C1 segment of cervical spinal cord (tissue), 14 donors: Measurements from ENCODE around the gene PLXNA3.
"Not testable (repeated sequence)": the region's sequence is repeated elsewhere in the genome, so short reads cannot be mapped to it uniquely, and the experiment has no call there.

Experiments used
- DNase-seq, 14 donors: peaks; one replicate each; lab custom pipeline; 2025; lab: John Stamatoyannopoulos, UW

The PLXNA3 gene

DNA sequence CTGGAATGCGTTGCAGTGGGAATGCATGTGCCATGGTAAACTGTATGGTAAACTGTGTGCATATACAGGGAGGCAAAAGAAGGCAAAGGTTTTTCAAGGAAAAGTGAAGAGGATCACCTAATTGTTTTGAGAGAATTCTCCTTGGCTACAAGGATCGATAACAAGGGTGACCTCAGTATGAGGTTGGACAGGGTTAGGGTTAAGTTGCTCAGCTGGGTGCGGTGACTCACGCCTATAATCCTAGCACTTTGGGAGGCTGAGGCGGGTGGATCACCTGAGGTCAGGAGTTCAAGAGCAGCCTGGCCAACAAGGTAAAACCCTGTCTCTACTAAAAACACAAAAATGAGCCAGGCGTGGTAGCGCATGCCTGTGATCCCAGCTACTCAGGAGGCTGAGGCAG is 43.3 kb downstream of the PLXNA3 start:
- DNase-seq: not testable (repeated sequence)

GRCh38 chrX:154502098-154502497 is 44.0 kb downstream of the PLXNA3 start:
- DNase-seq: no peak

DNA sequence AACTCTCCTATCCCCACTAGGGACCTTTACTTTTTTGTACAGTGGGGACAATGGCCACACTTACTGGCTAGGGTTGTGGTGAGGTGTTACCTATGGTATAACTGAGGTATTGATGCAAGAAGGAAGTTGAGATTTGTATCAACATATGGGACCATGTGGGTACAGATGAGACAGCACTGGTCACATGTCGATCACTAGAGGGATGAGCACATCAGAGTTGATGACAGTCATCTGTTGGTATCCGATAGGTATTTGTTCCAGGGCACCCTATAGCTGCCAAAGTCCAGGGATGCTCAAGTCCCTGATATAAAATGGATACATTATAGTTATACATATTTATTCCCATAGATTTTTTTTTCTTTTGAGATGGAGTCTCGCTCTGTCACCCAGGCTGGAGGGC is 44.9 kb downstream of the PLXNA3 start:
- DNase-seq: no peak

DNA sequence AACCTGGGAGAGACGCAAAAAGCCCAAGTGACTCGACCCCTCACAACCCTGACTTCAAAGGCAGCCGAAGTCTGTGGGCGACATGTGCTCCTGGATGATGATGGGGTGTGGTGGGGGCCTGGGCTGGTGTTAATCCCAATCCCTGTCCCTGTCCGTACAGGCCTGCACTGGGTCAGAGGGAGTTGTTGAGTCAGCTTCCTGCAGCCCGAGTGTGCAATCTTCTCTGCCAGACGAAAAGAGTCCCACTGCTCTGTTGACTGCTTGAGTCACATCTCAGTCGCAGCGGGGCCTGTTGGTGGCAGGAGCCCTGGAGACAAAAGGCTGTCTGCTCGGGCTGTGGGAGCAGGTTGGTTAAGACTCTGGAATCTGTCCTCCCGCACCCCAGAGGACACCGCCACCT is 47.7 kb downstream of the PLXNA3 start:
- no peak for DNase-seq

DNA sequence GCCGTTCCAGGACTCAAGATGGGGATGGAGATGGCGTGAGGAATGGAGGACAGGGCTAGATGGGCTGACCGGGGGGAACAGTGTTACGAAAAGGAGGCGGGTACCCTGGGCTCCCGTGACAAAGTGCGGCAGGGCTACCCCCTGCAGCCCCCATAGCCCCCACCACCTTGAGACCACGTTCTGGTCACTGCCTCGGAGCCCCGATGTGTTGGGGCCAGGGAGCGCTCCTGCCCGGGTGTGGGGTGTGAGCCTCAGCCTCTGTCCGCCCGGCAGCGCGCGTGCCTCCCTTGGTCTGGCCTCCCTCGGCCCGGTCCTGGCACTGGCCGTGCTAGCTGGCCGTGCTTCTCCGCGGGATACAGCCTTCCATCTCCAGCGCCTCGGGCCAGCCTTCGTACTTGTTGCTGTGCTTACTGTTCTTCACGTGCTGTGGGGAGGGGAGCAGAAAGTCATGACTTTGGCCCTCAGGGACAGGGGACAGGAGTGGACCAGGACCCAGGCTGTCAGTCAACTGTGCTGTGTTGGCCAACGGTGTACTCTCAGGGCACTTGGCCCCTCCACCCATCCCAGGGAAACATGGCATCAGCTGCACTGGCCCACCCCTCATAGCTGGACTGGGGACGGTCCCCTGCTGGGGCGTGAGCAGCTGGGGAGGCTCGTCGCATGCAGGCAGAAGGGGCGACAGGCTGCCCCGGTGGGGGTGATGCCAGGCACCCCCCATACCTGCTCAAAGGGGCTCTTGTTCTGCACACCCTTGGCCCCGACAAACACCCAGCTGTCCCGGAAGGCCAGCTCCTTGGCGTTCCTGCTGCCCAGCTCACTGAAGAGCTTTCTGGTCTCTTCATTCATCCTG is 48.6 kb downstream of the PLXNA3 start:
- DNase-seq: no peak

- no peak for DNase-seq
Measured at GRCh38 chrX:154507673-154508383, 49.7 kb downstream of the PLXNA3 start.

GRCh38 chrX:154508384-154508745 is 50.3 kb downstream of the PLXNA3 start:
- no peak for DNase-seq

GRCh38 chrX:154509455-154509854 is 51.4 kb downstream of the PLXNA3 start:
- no peak for DNase-seq

- DNase-seq: no peak
Measured at GRCh38 chrX:154511761-154512160, 53.7 kb downstream of the PLXNA3 start.

DNA sequence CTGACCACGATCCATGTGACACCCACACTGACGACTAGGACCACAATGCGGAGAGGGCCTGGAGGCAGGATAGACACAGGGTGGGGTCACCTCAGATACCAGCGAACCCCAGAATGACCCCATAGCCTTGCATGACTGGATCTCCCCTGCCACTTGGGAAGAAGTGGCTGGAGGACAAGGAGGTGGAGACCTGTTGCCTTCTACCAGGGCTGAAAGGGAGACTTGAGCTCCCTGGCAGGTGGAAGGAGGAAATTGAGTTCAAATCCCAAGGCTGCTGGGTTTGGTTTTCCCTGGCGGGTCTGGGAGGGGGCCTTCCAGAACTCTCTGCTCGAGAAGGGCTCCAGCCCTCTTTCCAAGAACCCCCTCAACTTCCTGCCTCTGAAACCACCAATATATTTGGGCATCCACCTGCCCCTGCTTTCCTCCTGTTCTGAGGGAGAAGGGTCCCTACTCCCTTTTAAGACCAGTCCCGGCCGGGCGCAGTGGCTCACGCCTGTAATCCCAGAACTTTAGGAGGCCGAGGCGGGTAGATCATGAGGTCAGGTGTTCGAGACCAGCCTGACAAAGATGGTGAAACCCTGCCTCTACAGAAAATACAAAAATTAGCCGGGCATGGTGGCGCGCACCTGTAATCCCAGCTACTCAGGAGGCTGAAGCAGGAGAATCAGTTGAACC is 54.9 kb downstream of the PLXNA3 start:
- no peak for DNase-seq

DNA sequence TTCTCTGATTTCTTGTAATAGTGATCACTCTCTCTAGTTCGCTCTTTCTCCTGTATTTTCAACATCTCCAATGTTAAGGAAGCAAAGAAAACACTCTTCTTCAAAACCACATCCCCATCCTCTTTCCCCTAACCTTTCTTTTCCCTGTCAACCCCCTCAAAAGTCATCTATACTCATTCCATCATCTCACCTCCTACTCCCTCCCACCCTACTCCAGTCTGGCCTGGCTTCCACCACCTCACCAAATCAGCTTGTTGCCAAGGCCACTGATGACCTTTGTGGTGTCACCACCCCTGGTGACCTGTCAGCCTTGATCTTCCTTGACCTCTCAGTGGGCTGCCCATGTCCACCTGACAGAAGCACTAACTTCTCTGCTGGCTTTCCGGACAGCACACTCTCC is 55.6 kb downstream of the PLXNA3 start:
- DNase-seq: no peak

DNA sequence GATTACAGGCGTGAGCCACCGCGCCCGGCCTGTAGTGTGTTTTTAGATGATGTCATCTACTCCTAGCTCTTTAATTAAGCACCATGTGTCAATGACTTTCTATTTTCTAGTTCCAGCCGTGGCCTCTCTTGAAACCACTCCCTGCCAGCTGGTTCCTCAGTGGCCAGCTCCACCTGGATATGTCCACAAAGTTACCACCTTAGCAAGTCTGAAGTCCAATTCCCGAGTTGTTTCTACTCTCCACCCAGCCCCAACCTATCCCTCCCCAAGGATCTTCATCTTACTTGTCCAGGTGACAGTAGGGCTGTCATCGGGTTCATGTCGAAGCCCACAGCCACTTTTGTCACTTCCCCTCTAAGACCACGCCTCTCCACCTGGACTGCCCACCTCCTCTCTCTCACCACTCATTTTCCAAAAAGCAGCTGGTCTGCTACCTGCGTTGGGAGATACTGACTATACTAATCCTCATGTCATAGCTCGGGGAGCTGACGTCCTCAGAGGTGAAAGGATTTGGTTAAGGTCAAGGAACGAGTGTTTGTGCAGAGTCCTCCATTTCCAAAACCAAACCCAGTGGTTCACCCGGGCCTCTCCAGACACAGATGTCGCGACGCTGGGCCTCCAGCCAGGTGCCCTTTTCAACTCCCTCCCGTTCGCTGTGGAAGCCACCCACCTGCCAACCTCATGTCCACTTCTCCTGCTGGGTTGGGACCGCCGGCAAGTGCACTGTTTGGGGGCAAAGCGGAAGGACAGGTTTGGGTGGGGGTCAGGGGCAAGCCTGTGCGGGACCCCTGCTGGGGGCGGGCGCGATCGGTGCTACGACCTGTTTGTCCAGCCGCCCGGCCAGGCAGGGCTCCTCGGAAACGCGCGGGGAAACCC is 57.2 kb downstream of the PLXNA3 start:
- no peak for DNase-seq

GRCh38 chrX:154515966-154516655 is 58.0 kb downstream of the PLXNA3 start, which contains the start of gene FAM3A:
Gene FAM3A, minus strand, starts transcription at chrX:154516232. Its CDS starts 460 bp downstream, at chrX:154515772.
- DNase-seq: peak; percentile 31 to 92 (median 83)

- DNase-seq: peak in 5 of 14 donors; percentile 23 to 47 (median 39)
Measured at GRCh38 chrX:154516656-154517100, 58.6 kb downstream of the PLXNA3 start.

- DNase-seq: peak in 6 of 14 donors; percentile 22 to 55 (median 28)
Measured at GRCh38 chrX:154517101-154517781, 59.2 kb downstream of the PLXNA3 start.

DNA sequence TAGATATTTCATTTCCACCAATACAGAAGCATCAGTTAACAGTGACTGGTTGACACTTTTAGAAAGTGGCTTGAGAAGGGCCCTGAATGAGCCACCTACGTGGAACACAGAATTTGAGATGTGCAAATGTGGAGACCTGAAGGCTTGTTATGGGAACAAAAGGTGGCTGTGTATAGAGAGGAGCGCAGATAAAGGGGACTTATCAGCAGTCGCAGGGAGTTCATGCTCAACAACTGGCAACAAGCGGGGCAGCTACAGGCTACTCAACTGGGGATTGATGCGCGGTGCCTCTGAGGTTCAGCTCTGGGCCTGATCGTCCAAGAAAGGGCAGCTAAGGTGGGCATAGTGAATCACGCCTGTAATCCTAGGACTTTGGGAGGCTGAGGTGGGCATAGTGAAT is 61.3 kb downstream of the PLXNA3 start:
- no peak for DNase-seq

DNA sequence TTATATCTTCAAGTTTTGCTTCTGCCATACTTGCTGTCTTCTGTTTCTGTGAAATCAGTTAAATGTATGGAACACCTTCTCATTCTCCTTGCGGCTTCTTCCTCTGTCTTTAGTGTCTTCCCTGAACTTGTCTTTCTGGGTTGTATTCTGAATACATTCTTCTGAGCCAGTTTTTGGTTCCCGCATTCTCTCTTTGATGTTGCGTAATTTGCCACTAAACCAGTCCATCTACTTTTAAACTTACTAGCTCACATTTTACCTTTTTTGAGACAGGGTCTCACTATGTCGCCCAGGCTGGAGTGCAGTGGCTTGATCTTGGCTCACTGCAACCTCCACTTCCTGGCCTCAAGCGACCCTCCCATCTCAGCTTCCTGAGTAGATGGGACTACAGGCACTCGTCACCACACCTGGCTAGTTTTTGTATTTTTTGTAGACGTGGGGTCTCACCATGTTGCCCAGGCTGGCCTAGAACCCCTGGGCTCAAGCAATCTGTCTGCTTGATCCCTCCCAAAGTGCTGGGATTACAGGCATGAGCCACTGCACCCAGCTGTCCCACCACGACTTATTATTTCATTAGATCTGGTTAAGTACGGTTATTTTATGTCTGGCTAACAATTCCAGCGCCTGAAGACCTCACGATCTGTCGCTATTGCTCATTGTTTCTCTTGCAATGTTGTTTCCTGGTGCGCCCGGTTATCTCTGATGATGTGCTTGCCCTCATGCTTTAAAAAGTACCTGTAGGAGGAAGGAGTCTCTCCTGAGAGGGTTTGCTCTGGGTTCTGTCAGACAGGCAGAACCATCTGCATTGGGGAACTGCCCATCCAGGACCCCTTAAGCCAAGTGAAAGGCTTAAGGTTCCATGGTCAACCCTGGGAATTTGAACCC is 67.8 kb downstream of the PLXNA3 start:
- DNase-seq: no peak

- DNase-seq: peak in 12 of 14 donors; percentile 6 to 71 (median 51)
Measured at GRCh38 chrX:154526901-154527675, 69.0 kb downstream of the PLXNA3 start.
